GM19023 (cell line): ENCODE results near the gene CCDC80.
A peak's percentile ranks its signal among the peaks of the same experiment; 100 is the strongest.
"Not testable (repeated sequence)": the region's sequence is repeated elsewhere in the genome, so short reads cannot be mapped to it uniquely, and the experiment has no call there.

ENCODE experiments used
- ATAC-seq: cut with Tn5 transposase; IDR thresholded peaks from one replicate; pipeline ENCODE4 v1.9.1; 2021; ENCODE audit warnings: mild to moderate bottlenecking, moderate library complexity; ENCODE audit not compliant: unreplicated experiment

The CCDC80 gene

DNA sequence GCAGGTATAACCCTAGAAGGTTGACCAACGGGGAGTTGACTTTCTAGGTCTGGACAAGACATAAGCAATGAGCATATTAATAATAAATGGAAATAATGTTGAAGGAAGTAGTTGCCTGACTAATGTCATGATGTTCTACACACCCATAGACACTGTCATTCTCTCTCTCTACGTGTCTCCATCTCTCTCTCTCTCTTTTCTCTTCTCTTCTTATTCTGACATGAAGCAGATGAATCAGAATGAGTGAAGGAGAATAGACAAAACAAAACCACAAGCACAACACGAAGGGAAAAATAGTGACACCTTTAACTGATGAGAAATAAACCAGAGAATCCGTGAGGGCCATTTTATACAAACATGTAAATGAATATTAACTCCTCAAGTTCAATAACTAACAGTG is 26.7 kb upstream of the CCDC80 start:
- ATAC-seq: no peak

DNA sequence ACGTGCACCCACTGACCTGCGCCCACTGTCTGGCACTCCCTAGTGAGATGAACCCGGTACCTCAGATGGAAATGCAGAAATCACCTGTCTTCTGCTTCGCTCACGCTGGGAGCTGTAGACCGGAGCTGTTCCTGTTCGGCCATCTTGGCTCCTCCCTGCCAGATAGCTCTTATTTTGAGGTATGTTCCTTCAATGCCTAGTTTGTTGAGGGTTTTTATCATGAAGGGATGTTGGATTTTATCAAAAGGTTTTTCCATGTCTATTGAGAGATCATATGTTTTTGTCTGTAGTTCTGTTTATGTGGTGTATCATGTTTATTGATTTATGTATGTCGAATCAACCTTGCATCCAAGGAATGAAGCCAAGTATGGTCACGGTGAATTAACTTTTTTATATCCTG is 24.1 kb upstream of the CCDC80 start:
- ATAC-seq: not testable (repeated sequence)

- no peak for ATAC-seq
These were observed 15.1 kb upstream of the CCDC80 start for GRCh38 chr3:112656043-112656442.

GRCh38 chr3:112654979-112655378 is 14.0 kb upstream of the CCDC80 start:
- ATAC-seq: no peak

DNA sequence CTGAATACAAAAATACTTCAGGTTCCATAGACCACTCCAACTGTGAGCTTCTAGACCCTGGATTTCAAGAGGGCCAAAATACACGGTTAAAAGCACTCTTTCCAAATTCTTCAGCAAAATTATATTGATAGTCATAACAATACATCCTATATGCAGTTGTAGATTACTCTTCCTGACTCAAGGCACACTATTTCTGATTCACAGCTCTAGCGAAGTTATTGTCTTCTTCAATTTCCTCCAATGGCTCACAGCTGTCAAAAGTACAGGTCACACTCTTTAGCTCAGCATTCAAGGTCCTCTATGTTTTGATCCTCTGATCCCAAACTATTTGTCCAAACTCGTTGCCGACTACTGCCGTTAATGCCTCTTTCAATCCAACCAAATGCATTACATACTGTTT is 13.5 kb upstream of the CCDC80 start:
- ATAC-seq: no peak

GRCh38 chr3:112653881-112654300 is 12.9 kb upstream of the CCDC80 start:
- ATAC-seq: no peak

DNA sequence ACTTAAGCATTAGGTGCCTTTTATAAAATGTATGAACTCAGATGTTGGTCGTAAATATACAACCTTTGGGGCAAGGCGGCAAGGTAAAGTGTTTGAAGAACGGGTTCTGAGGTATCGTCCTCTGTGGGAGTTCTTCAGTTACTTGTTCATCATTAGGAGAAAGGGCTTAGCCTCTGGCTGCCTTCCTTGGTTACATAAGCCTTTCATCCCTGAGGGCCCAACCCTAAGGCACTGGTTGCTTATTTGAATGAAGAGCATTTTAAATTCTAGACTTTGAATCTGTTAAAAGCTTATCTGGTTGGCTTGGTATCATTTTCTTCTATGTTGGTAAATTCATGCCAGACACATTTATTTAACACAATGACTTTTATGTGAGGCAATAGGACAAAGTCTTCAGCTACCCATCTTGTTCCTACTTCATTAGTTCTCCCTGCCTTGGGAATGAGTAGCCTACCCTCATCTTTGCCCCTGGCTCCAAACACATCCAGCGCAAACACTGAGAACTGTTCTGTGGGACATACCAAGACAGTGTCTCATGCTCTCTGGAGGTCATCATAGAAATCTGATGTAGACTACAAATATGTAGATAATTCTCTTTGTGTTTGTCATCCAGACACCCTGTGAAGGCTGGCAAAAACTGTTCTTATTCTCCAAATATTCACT is 12.4 kb upstream of the CCDC80 start:
- no peak for ATAC-seq

DNA sequence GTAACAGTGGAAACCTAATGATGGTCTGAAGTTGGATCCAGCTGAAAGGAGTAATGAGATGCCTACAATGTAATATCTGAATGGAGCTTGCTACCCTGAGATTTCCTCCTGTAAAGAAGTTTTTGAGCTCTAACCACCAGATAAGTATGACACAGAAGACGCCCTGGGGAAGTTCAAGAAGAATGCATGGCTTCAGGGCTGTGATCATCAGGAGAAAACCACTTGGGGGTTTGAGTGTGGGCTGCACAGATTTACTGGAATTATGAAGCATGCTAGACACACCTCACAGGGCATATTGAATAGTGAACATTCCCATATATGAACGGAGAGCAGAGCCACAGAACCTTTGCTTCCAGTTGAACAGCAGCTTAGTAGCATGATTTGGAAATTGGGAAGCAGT is 10.6 kb upstream of the CCDC80 start:
- ATAC-seq: no peak

GRCh38 chr3:112651071-112651470 is 10.1 kb upstream of the CCDC80 start:
- ATAC-seq: no peak

DNA sequence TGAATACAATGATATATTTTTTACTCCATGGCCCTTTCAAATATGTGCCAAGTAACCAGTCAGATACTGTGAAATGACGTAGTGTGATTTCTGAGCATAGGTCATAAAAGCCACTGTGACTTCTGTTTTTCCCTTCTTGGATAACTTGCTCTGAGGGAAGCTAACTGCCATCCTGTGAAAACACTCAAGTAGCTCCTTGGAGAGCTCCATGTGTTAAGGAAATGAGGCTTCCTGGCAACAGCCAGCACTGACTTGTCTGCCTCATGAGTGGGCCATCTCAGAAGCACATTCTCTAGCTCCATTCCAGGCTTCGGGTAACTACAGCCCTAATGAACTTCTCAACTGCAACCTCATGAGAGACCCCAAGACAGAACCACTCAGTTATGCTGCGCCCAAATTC is 9.5 kb upstream of the CCDC80 start:
- ATAC-seq: no peak

- no peak for ATAC-seq
These were observed 8.5 kb upstream of the CCDC80 start for GRCh38 chr3:112649478-112649735.

- no peak for ATAC-seq
These were observed 6.2 kb upstream of the CCDC80 start for GRCh38 chr3:112647122-112647521.

GRCh38 chr3:112646623-112647022 is 5.7 kb upstream of the CCDC80 start:
- ATAC-seq: no peak

GRCh38 chr3:112644453-112644852 is 3.5 kb upstream of the CCDC80 start:
- no peak for ATAC-seq

- ATAC-seq: no peak
These were observed 2.8 kb upstream of the CCDC80 start for GRCh38 chr3:112643621-112644240.

- peak; percentile 96 for ATAC-seq
These were observed 2.1 kb upstream of the CCDC80 start for GRCh38 chr3:112642912-112643506.

DNA sequence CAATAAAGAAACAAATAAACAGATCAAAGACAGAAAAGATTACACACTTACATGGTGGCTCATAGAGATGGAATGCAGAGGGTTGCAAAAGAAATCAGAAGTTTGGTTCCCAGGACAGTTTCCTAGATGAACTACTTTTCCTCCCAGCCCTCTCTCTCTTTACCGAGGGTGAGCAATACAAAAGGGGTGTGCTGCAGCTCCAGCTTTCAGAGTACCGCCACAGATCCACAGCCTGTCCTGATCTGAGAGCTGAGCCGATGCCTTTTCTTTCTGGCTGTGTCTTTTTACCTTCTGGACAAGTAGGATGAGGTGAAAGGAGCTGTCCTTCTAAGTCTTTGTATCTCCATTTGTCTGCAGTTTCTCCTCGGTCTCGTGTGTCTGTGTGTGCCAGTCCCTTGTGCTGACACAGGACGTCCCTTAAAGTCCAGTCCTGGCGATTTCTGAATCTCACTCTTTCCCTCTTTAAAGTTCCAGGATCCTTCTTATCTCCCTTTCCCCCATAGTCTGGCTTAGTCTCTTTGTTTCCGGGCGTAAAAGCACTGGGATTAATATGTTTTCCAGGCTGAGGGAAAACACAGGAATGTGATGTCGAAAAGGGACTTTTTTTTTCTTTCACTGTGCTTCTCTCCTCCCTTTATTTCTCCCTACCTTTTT is 540 bp downstream of the CCDC80 start:
- no peak for ATAC-seq

- no peak for ATAC-seq
These were observed 1.3 kb downstream of the CCDC80 start for GRCh38 chr3:112639455-112640225.

- ATAC-seq: no peak
These were observed 2.5 kb downstream of the CCDC80 start for GRCh38 chr3:112638327-112639020.

- no peak for ATAC-seq
These were observed 3.2 kb downstream of the CCDC80 start for GRCh38 chr3:112637700-112638099.

- no peak for ATAC-seq
These were observed 5.3 kb downstream of the CCDC80 start for GRCh38 chr3:112635674-112636073.
